NCI-H446 treated with DMSO at 0.1 percent for 48 hours (cell line): ENCODE results near the gene GASK1A.
A peak's percentile ranks its signal among the peaks of the same experiment; 100 is the strongest.

Experiments
- DNase-seq: peaks from one replicate; lab custom pipeline; 2025; lab: John Stamatoyannopoulos, UW

GASK1A gene

DNA sequence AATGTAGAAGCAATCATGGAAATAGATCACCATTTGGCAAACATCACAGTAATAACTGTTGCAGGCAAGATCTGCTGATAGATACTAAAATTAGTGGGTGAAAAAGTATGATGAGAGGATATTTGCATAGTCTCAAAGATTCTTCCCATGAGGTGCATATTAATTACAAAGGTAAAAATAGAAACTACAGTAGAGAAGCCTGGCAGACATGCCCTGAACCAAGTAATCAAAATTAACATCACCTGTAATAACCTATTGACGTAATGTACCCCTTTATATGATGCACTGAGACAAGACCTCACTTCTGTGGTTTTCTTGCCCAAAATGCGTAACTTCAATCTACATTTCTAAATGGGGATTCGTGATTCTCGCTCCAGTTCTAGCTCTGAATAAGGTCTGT is 112.4 kb downstream of the GASK1A start:
- no peak for DNase-seq

GRCh38 chr3:43093006-43093405 is 113.9 kb downstream of the GASK1A start:
- DNase-seq = no peak

- DNase-seq = no peak
These were observed 114.9 kb downstream of the GASK1A start for GRCh38 chr3:43093974-43094373.

- no peak for DNase-seq
These were observed 115.3 kb downstream of the GASK1A start for GRCh38 chr3:43094381-43094780.

- DNase-seq = no peak
These were observed 115.7 kb downstream of the GASK1A start for GRCh38 chr3:43094851-43095250.

DNA sequence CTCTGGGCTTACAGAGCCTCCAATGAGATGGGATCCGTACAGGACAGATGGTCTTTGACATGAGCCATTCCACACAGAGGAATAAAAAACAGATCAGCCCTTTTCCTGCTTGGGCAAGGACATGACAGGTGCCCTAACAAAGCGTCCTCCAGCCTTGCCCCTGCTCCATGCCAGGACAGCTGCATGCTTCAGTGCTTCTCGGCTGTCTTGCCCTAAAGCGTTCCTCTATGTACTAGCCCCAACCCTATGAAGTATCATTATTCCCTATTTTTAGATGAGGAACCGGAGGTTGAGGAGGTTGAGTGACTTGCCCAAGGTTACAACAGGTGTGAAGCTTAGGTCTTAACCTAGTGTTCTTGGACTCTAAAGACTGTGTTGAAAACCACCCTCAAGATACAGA is 116.3 kb downstream of the GASK1A start:
- DNase-seq = no peak

DNA sequence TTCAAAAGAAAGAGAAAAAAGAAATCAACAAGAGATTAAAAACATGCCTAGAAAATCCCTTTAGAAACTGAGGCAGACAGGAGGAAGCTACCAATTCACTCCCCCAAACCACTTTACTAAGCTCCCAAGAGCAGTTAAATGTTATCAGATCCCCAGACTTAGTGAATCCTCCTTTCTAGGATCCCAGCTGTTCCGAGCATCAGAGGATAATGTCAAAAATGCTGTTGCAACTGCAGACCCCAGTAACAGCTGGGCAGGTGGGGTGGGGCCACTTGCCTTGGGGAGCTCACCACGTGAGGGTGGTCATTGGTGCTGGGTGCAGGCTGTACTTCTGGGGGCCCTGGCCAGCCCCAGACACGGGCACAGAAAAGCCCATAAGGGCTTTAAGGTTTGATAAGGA is 117.7 kb downstream of the GASK1A start:
- DNase-seq = no peak

GRCh38 chr3:43097400-43098080 is 118.4 kb downstream of the GASK1A start:
- no peak for DNase-seq

DNA sequence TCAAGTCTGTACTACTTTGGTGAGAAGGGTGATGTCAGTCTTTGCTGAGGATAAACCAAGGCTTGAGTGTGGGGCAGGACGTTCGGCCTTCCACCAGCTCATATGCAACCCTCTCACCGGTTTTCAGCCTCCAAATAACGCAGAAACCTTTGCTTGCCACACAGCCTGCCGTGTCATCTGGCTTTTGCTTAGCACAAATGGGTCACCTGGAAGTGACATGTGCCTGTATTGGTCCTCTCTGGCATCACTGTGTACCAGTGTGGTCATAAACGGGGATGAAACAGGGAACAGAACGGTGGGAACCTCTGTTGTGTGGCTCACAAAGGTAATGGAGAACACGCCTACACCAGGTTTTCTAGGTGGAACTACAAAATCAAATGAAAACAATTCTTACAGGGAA is 119.7 kb downstream of the GASK1A start:
- DNase-seq = no peak

DNA sequence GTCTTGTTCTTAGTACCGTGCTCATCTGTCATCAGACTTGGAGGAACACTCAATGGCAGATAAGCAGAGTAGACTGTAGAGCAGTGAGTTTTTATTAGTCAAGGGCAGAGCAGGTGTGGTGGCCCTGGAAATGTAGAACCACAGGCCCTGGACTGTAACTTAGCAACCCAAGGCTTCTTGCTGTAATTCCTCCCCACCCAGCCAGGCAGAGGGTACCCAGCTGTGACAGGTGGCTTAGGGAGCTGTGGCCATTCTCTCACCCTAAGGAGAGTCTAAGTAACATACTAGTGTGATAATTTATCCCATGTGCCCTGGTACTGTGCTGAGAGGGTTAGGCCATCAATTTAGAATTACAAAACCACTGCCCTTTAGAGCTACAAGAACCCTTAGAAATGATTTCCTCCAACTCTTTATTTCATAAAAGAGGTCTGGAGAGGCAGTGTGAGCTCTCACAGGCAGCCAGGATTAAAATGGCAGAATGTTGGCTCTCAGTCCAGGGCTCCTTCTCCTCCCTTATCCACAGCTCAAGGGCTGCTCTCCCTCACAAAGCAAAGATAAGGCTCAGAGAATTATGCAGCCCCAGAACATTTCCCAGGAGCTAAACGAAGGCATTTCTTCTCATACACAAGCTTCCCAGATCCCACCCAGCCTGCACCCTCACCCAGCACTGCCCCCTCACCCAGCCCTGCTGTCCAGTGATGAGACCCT is 123.8 kb downstream of the GASK1A start:
- DNase-seq = no peak

- no peak for DNase-seq
These were observed 124.9 kb downstream of the GASK1A start for GRCh38 chr3:43104039-43104438.

GRCh38 chr3:43104660-43105595 is 125.8 kb downstream of the GASK1A start:
- DNase-seq = no peak

GRCh38 chr3:43105596-43106292 is 126.6 kb downstream of the GASK1A start, which contains the start of gene POMGNT2:
Gene POMGNT2, minus strand, starts transcription at chr3:43106079. Its CDS starts 24,648 bp downstream, at chr3:43081431.
- peak; percentile 45 for DNase-seq

- DNase-seq = no peak
These were observed 127.2 kb downstream of the GASK1A start for GRCh38 chr3:43106293-43106628.
